ENCODE data around the gene RASEF. TPM values are rescaled to one million over a fixed set of nuclear protein-coding genes. Genes with fewer than 3 reads are reported as not detected.

The RASEF gene
- total RNA-seq, 4 donors from 2014 or later: 0.13 to 0.72 (median 0.33) TPM

GRCh38 chr9:83000765-83001164 lies 62.2 kb downstream of the RASEF start:
- Histone ChIP-seq H3K4me1 (no peaks in the 10 kb centered on the region), H3K27ac (no peak overlapping the region), H3K4me3 (no peak overlapping the region), H3K9me3 (no peaks in the 10 kb centered on the region), H3K27me3 (no peaks in the 10 kb centered on the region), H3K36me3 (no peaks in the 10 kb centered on the region)
- TF ChIP-seq EP300 (IDR thresholded peaks at IDR 0.05) (no peak), CTCF (IDR thresholded peaks at IDR 0.05) (no peak), POLR2AphosphoS5 (IDR thresholded peaks at IDR 0.05) (no peak), POLR2A (IDR thresholded peaks at IDR 0.05) (no peak)
- ATAC-seq: no peak
- WGBS, 2 donors (ENCODE audit: low coverage in 1 of 2): 75 to 83% methylated on average over 3 to 4 of the region's 5 CpGs

- no peaks in the 10 kb centered on the region for H3K36me3 ChIP-seq
- 28 to 49% methylated on average over 2 of the region's 2 CpGs for WGBS, 2 donors (ENCODE audit: low coverage in 1 of 2)
- H3K9me3 ChIP-seq: no peaks in the 10 kb centered on the region
- H3K4me3 ChIP-seq: no peak overlapping the region
- H3K27ac ChIP-seq: no peak overlapping the region
- H3K4me1 ChIP-seq: no peaks in the 10 kb centered on the region
- no peaks in the 10 kb centered on the region for H3K27me3 ChIP-seq
- no peak for ATAC-seq
- no peak for TF ChIP-seq EP300 (IDR thresholded peaks at IDR 0.05)
These were observed 64.5 kb downstream of the RASEF start for GRCh38 chr9:82998409-82998808.

GRCh38 chr9:82997476-82998140 lies 65.3 kb downstream of the RASEF start:
- no peak for TF ChIP-seq CTCF (IDR thresholded peaks at IDR 0.05)
- no peak for TF ChIP-seq POLR2AphosphoS5 (IDR thresholded peaks at IDR 0.05)
- TF ChIP-seq POLR2A (IDR thresholded peaks at IDR 0.05): no peak
- TF ChIP-seq EP300 (IDR thresholded peaks at IDR 0.05): no peak
- Histone ChIP-seq H3K27ac (no peak overlapping the region), H3K9me3 (no peaks in the 10 kb centered on the region), H3K4me3 (no peak overlapping the region), H3K27me3 (no peaks in the 10 kb centered on the region), H3K36me3 (no peaks in the 10 kb centered on the region), H3K4me1 (no peaks in the 10 kb centered on the region)
- ATAC-seq: no peak
- whole genome bisulfite sequencing, 2 donors (ENCODE audit: low coverage in 1 of 2): 92% methylated on average over 6 of the region's 6 CpGs

- TF ChIP-seq POLR2A (IDR thresholded peaks at IDR 0.05): no peak
- TF ChIP-seq CTCF (IDR thresholded peaks at IDR 0.05): no peak
- TF ChIP-seq EP300 (IDR thresholded peaks at IDR 0.05): no peak
- TF ChIP-seq POLR2AphosphoS5 (IDR thresholded peaks at IDR 0.05): no peak
- Histone ChIP-seq H3K4me1 (no peaks in the 10 kb centered on the region), H3K27me3 (no peaks in the 10 kb centered on the region), H3K27ac (no peak overlapping the region), H3K9me3 (no peaks in the 10 kb centered on the region), H3K4me3 (no peak overlapping the region), H3K36me3 (no peaks in the 10 kb centered on the region)
- 90 to 98% methylated on average over 4 of the region's 4 CpGs for WGBS, 2 donors (ENCODE audit: low coverage in 1 of 2)
- no peak for ATAC-seq
These were observed 66.0 kb downstream of the RASEF start for GRCh38 chr9:82996941-82997340.

GRCh38 chr9:82993856-82994605 lies 68.9 kb downstream of the RASEF start:
- ATAC-seq: no peak
- H3K9me3 ChIP-seq: no peaks in the 10 kb centered on the region
- H3K36me3 ChIP-seq: no peaks in the 10 kb centered on the region
- H3K4me3 ChIP-seq: no peak overlapping the region
- no peaks in the 10 kb centered on the region for H3K27me3 ChIP-seq
- 86 to 98% methylated on average over 5 to 8 of the region's 8 CpGs for WGBS, 2 donors (ENCODE audit: low coverage in 1 of 2)
- no peak overlapping the region for H3K27ac ChIP-seq
- TF ChIP-seq EP300 (IDR thresholded peaks at IDR 0.05) (no peak), POLR2AphosphoS5 (IDR thresholded peaks at IDR 0.05) (no peak), POLR2A (IDR thresholded peaks at IDR 0.05) (no peak), CTCF (IDR thresholded peaks at IDR 0.05) (no peak)
- H3K4me1 ChIP-seq: no peaks in the 10 kb centered on the region

Measured in gastroesophageal sphincter (tissue), 4 donors.